ENCODE results near the gene RALGPS2. TPM values are rescaled to one million over a fixed set of nuclear protein-coding genes. Genes with fewer than 3 reads are reported as not detected.

Gene RALGPS2
- total and polyA plus RNA-seq, 9 of the 15 experiments (the other 6 are each of a cell fraction or from before 2014, with no cell fraction given), result 0.28 to 6.5 (median 2.6) TPM

- Histone ChIP-seq H3K79me2 (ENCODE audit: control insufficient read depth, insufficient read depth, low read length) (no peaks in the 10 kb centered on the region), H2AFZ (ENCODE audit: low read depth, low read length) (no peak overlapping the region), H3K4me3 (no peak overlapping the region), H3K4me2 (ENCODE audit: insufficient read depth, low read length) (no peak overlapping the region), H3K4me1 (replicated peaks in 1 of 2; ENCODE audit: control insufficient read depth in 2 of 2, insufficient read depth in 2 of 2, low read length in 2 of 2) (no peaks in the 10 kb centered on the region), H4K20me1 (replicated peaks; ENCODE audit: control insufficient read depth, insufficient read depth, low read length) (no peaks in the 10 kb centered on the region), H3K9ac (ENCODE audit: insufficient read depth in 1 of 2, low read depth in 2 of 2, low read length in 2 of 2) (no peak overlapping the region), H3K27me3 (ENCODE audit: control insufficient read depth in 2 of 2, insufficient read depth in 2 of 2, low read length in 2 of 2) (no peaks in the 10 kb centered on the region), H3K36me3 (ENCODE audit: control insufficient read depth, insufficient read depth, low read length) (no peaks in the 10 kb centered on the region), H3K9me3 (replicated peaks; ENCODE audit: control insufficient read depth, insufficient read depth, low read depth, low read length) (no peaks in the 10 kb centered on the region), H3K9me1 (ENCODE audit: control insufficient read depth, insufficient read depth, low read length) (no peaks in the 10 kb centered on the region), H3K27ac (ENCODE audit: extremely low read depth, low read depth, low read length) (no peak overlapping the region)
- in situ Hi-C loops (cut with MboI) (no loop called here), intact Hi-C loops (cut with micrococcal nuclease) (no loop called here)
- ChIA-PET POLR2A (no interaction called here), CTCF (ENCODE audit: low intra/inter-chr PET ratio) (no interaction called here)
- no peak for TF ChIP-seq CLOCK (CRISPR knock-in tag; IDR thresholded peaks at IDR 0.05; ENCODE audit: borderline replicate concordance)
- no peak for TF ChIP-seq TCFL5 (CRISPR knock-in tag; conservative IDR thresholded peaks at IDR 0.05)
- TF ChIP-seq RBBP5 (IDR thresholded peaks at IDR 0.05; ENCODE audit: borderline replicate concordance, insufficient read depth, low read length, poor library complexity, severe bottlenecking), result no peak
- no peak for TF ChIP-seq ZBTB8A (IDR thresholded peaks at IDR 0.05; ENCODE audit: partially characterized antibody)
- no peak for TF ChIP-seq ZNF431 (CRISPR knock-in tag; IDR thresholded peaks at IDR 0.05)
- TF ChIP-seq ZNF395 (CRISPR knock-in tag; IDR thresholded peaks at IDR 0.05), result no peak
- no peak for TF ChIP-seq ZBTB1 (CRISPR knock-in tag; IDR thresholded peaks at IDR 0.05; ENCODE audit: borderline replicate concordance, low read depth)
- TF ChIP-seq ZNF253 (CRISPR knock-in tag; conservative IDR thresholded peaks at IDR 0.05), result no peak
- TF ChIP-seq SMARCA5 (IDR thresholded peaks at IDR 0.05), result no peak
- no peak for TF ChIP-seq SRSF7 (optimal IDR thresholded peaks at IDR 0.05; ENCODE audit: low read depth, low read length)
- no peak for TF ChIP-seq MAFG (tag; conservative IDR thresholded peaks at IDR 0.05)
- TF ChIP-seq ATF1 (CRISPR knock-in tag; IDR thresholded peaks at IDR 0.05), result no peak
- TF ChIP-seq ATF1 (tag; IDR thresholded peaks at IDR 0.05), result no peak
- no peak for TF ChIP-seq ZFP36 (IDR thresholded peaks at IDR 0.05; ENCODE audit: low read depth, low read length, partially characterized antibody)
- no peak for TF ChIP-seq RFX1 (IDR thresholded peaks at IDR 0.05)
- no TSS peak for BruUV-seq (replicated peaks)
- DNase-seq (ENCODE audit: extremely low read depth in 1 of 4, low spot score in 3 of 4) (no peak), FAIRE-seq (no peak), ATAC-seq (no peak)
Observed at GRCh38 chr1:178716111-178716510, 8.9 kb upstream of the RALGPS2 start.
